ENCODE data around the gene FBXL19.

- TF ChIP-seq REST (IDR thresholded peaks at IDR 0.05) (no peak), RXRA (IDR thresholded peaks at IDR 0.05) (no peak), TAF1 (conservative IDR thresholded peaks at IDR 0.05) (no peak), CTCF (IDR thresholded peaks at IDR 0.05; ENCODE audit: low read depth, low read length, missing input control) (no peak), JUND (IDR thresholded peaks at IDR 0.05) (no peak), GABPA (IDR thresholded peaks at IDR 0.05 in 1 of 2, conservative IDR thresholded peaks at IDR 0.05 in 1 of 2) (no peak), MAX (IDR thresholded peaks at IDR 0.05) (no peak), SP1 (IDR thresholded peaks at IDR 0.05) (no peak), RAD21 (IDR thresholded peaks at IDR 0.05) (no peak)
Measured at GRCh38 chr16:30965436-30965835, 42.1 kb downstream of the FBXL19 start.
